PFSK-1 (cell line): Measurements from ENCODE around the gene C3orf70.

Source experiments
- POLR2AphosphoS5 ChIP-seq: IDR thresholded peaks from 2 replicates; pipeline ENCODE4 v1.6.1; 2012; ENCODE audit warnings: low read depth, mild to moderate bottlenecking, control low read depth, low read length, moderate library complexity
- TAF1 ChIP-seq: IDR thresholded peaks from 2 replicates; pipeline ENCODE4 v1.6.1; 2012; ENCODE audit warnings: low read length, control low read depth, borderline replicate concordance; ENCODE audit not compliant: insufficient read depth

- no peak for TF ChIP-seq POLR2AphosphoS5
- TF ChIP-seq TAF1: no peak
Measured at GRCh38 chr3:185040425-185040824, 112.4 kb downstream of the C3orf70 start.
